ENCODE measurements around the gene NEK4.

DNA sequence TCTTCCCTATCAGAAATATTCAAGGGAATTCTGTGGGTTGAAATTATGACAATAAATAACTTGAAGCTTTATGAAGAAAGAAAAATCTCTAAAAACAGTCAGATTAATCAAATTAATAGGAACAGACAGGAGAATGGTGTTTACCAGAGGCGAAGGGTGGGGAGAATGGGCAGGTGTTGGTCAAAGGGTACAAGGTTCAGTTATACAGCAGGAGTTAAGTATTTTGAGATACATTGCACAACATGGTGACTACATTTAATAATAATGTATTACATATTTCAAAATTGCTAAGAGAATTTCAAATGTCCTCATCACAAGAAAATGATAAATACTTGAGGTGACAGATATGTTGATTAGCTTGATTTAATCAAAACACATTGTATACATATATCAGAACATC, 46.2 kb downstream of the NEK4 start:
- TF ChIP-seq CTCF (conservative IDR thresholded peaks at IDR 0.05): no peak
- no peak for TF ChIP-seq ZFX (IDR thresholded peaks at IDR 0.05)
